ENCODE measurements around the gene TENM4. TPM values are rescaled to one million over a fixed set of nuclear protein-coding genes. Genes with fewer than 3 reads are reported as not detected.
"Not testable (repeated sequence)": the region's sequence is repeated elsewhere in the genome, so short reads cannot be mapped to it uniquely, and the experiment has no call there.

Gene TENM4
- polyA plus RNA-seq, 1 donor from 2014 or later, result 16.8 TPM

DNA sequence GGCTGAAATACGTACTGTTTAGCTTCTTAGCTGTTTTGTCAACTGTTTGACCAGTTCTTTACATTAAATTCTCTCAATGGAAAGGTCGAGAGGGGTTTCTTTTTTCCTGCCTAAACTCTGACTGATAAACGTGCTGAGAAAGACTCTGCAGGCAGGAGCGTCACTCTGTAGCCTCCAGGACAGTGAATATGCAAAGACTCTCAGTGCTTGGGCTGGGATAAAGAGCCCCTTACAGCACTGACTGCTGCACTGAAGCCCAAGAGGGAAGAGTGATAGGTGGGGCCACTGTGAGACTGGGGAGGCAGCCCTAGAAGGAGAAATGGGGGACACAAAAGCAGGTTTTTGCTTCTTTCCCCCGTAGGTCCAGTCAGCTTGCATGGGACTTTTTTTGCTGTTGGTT is 213.5 kb downstream of the TENM4 start:
- H3K9me3 ChIP-seq (ENCODE audit: low read length), result no peaks in the 10 kb centered on the region
- H4K20me1 ChIP-seq (ENCODE audit: insufficient read depth), result no peaks in the 10 kb centered on the region
- H3K4me3 ChIP-seq (ENCODE audit: low read length), result no peak overlapping the region
- no peak overlapping the region for H3K9ac ChIP-seq (ENCODE audit: low read length)
- H3K36me3 ChIP-seq (ENCODE audit: insufficient read depth, low read length), result peaks cover 4% of the 10 kb centered on the region
- no peaks in the 10 kb centered on the region for H3K9me2 ChIP-seq (ENCODE audit: insufficient read depth, low read length)
- H3K4me2 ChIP-seq (ENCODE audit: low read length), result no peak overlapping the region
- H3K79me2 ChIP-seq (replicated peaks; ENCODE audit: insufficient read depth, low read length), result no peaks in the 10 kb centered on the region
- H2AFZ ChIP-seq (ENCODE audit: low read depth, low read length), result no peak overlapping the region
- no peak overlapping the region for H3K27ac ChIP-seq (ENCODE audit: low read length)
- TF ChIP-seq RAD21 (conservative IDR thresholded peaks at IDR 0.05) (no peak), EP300 (conservative IDR thresholded peaks at IDR 0.05; ENCODE audit: poor library complexity, severe bottlenecking) (no peak), MXI1 (conservative IDR thresholded peaks at IDR 0.05; ENCODE audit: poor library complexity, severe bottlenecking) (no peak), POLR2AphosphoS5 (IDR thresholded peaks at IDR 0.05) (no peak), TAF1 (IDR thresholded peaks at IDR 0.05; ENCODE audit: low read depth) (no peak), EZH2 (IDR thresholded peaks at IDR 0.05; ENCODE audit: borderline replicate concordance, insufficient read depth, low read length, poor library complexity, severe bottlenecking) (no peak), SMC3 (conservative IDR thresholded peaks at IDR 0.05; ENCODE audit: poor library complexity) (no peak)
- TF ChIP-seq, protein P1, sequence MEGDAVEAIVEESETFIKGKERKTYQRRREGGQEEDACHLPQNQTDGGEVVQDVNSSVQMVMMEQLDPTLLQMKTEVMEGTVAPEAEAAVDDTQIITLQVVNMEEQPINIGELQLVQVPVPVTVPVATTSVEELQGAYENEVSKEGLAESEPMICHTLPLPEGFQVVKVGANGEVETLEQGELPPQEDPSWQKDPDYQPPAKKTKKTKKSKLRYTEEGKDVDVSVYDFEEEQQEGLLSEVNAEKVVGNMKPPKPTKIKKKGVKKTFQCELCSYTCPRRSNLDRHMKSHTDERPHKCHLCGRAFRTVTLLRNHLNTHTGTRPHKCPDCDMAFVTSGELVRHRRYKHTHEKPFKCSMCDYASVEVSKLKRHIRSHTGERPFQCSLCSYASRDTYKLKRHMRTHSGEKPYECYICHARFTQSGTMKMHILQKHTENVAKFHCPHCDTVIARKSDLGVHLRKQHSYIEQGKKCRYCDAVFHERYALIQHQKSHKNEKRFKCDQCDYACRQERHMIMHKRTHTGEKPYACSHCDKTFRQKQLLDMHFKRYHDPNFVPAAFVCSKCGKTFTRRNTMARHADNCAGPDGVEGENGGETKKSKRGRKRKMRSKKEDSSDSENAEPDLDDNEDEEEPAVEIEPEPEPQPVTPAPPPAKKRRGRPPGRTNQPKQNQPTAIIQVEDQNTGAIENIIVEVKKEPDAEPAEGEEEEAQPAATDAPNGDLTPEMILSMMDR (IDR thresholded peaks at IDR 0.05; ENCODE audit: poor library complexity, severe bottlenecking), result no peak
- TF ChIP-seq, protein P2, sequence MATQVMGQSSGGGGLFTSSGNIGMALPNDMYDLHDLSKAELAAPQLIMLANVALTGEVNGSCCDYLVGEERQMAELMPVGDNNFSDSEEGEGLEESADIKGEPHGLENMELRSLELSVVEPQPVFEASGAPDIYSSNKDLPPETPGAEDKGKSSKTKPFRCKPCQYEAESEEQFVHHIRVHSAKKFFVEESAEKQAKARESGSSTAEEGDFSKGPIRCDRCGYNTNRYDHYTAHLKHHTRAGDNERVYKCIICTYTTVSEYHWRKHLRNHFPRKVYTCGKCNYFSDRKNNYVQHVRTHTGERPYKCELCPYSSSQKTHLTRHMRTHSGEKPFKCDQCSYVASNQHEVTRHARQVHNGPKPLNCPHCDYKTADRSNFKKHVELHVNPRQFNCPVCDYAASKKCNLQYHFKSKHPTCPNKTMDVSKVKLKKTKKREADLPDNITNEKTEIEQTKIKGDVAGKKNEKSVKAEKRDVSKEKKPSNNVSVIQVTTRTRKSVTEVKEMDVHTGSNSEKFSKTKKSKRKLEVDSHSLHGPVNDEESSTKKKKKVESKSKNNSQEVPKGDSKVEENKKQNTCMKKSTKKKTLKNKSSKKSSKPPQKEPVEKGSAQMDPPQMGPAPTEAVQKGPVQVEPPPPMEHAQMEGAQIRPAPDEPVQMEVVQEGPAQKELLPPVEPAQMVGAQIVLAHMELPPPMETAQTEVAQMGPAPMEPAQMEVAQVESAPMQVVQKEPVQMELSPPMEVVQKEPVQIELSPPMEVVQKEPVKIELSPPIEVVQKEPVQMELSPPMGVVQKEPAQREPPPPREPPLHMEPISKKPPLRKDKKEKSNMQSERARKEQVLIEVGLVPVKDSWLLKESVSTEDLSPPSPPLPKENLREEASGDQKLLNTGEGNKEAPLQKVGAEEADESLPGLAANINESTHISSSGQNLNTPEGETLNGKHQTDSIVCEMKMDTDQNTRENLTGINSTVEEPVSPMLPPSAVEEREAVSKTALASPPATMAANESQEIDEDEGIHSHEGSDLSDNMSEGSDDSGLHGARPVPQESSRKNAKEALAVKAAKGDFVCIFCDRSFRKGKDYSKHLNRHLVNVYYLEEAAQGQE (IDR thresholded peaks at IDR 0.05; ENCODE audit: borderline replicate concordance), result no peak
- H3F3A ChIP-seq (ENCODE audit: insufficient read depth, low read length, poor library complexity, severe bottlenecking), result no peaks in the 10 kb centered on the region
- no peaks in the 10 kb centered on the region for H3K27me3 ChIP-seq (ENCODE audit: insufficient read depth, low read depth, low read length)

DNA sequence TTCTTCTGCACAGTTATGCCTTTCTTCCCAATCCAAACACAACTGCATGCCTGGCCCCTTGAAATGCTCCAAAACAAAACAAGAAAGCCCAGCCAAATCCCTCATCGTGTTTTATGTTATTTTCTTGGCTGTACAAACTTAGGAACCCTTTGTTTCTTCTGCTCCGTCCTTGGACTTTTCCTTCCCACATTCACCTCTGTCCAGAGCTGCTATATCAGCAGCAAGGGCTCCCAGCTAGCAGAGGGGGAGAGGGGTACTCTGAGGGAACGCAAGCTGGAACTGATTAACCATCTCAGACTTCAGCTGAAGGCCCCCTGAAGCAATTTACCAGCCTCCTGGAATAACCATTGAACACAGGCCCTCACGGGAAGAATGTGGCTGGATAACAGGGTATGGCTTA is 214.7 kb downstream of the TENM4 start:
- Histone ChIP-seq H2AFZ (ENCODE audit: low read depth, low read length) (no peak overlapping the region), H3F3A (ENCODE audit: insufficient read depth, low read length, poor library complexity, severe bottlenecking) (no peaks in the 10 kb centered on the region), H3K36me3 (ENCODE audit: insufficient read depth, low read length) (peaks cover 9% of the 10 kb centered on the region), H3K9me3 (ENCODE audit: low read length) (no peaks in the 10 kb centered on the region), H3K9me2 (ENCODE audit: insufficient read depth, low read length) (no peaks in the 10 kb centered on the region), H3K27me3 (ENCODE audit: insufficient read depth, low read depth, low read length) (no peaks in the 10 kb centered on the region), H3K4me2 (ENCODE audit: low read length) (no peak overlapping the region), H3K79me2 (replicated peaks; ENCODE audit: insufficient read depth, low read length) (no peaks in the 10 kb centered on the region), H3K4me3 (ENCODE audit: low read length) (no peak overlapping the region), H4K20me1 (ENCODE audit: insufficient read depth) (no peaks in the 10 kb centered on the region), H3K27ac (ENCODE audit: low read length) (no peak overlapping the region), H3K9ac (ENCODE audit: low read length) (no peak overlapping the region)
- TF ChIP-seq SMC3 (conservative IDR thresholded peaks at IDR 0.05; ENCODE audit: poor library complexity) (no peak), EZH2 (IDR thresholded peaks at IDR 0.05; ENCODE audit: borderline replicate concordance, insufficient read depth, low read length, poor library complexity, severe bottlenecking) (no peak), MXI1 (conservative IDR thresholded peaks at IDR 0.05; ENCODE audit: poor library complexity, severe bottlenecking) (no peak), EP300 (conservative IDR thresholded peaks at IDR 0.05; ENCODE audit: poor library complexity, severe bottlenecking) (no peak), TAF1 (IDR thresholded peaks at IDR 0.05; ENCODE audit: low read depth) (no peak), RAD21 (conservative IDR thresholded peaks at IDR 0.05) (no peak), POLR2AphosphoS5 (IDR thresholded peaks at IDR 0.05) (no peak)
- TF ChIP-seq, protein P2 (IDR thresholded peaks at IDR 0.05; ENCODE audit: borderline replicate concordance), result no peak
- TF ChIP-seq, protein P1 (IDR thresholded peaks at IDR 0.05; ENCODE audit: poor library complexity, severe bottlenecking), result no peak

DNA sequence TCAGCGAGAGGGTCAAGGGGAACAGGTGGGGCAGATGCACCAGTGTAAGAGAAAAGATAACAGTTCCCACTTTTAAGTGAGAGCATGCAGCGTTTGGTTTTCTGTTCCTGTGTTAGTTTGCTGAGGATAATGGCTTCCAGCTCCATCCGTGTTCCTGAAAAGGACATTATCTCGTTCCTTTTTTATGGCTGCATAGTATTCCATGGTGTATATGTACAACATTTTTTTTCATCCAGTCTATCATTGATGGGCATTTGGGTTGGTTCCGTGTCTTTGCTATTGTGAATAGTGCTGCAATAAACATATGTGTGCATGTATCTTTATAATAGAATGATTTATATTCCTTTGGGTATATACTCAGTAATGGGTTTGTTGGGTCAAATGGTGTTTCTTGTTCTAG is 218.7 kb downstream of the TENM4 start:
- H3K79me2 ChIP-seq (replicated peaks; ENCODE audit: insufficient read depth, low read length); H3F3A ChIP-seq (ENCODE audit: insufficient read depth, low read length, poor library complexity, severe bottlenecking); H3K9me2 ChIP-seq (ENCODE audit: insufficient read depth, low read length); H3K27ac ChIP-seq (ENCODE audit: low read length); H2AFZ ChIP-seq (ENCODE audit: low read depth, low read length); H4K20me1 ChIP-seq (ENCODE audit: insufficient read depth); H3K27me3 ChIP-seq (ENCODE audit: insufficient read depth, low read depth, low read length); H3K4me2 ChIP-seq (ENCODE audit: low read length); H3K9ac ChIP-seq (ENCODE audit: low read length); H3K9me3 ChIP-seq (ENCODE audit: low read length); H3K36me3 ChIP-seq (ENCODE audit: insufficient read depth, low read length); H3K4me3 ChIP-seq (ENCODE audit: low read length): not testable (repeated sequence)
